ENCODE results near the gene MFAP1.

GRCh38 chr15:43808960-43809678 lies 15.4 kb downstream of the MFAP1 start:
- TF ChIP-seq CTCF (IDR thresholded peaks at IDR 0.05 in 8 of 11, conservative IDR thresholded peaks at IDR 0.05 in 3 of 11) (no peak), POLR2A (IDR thresholded peaks at IDR 0.05) (no peak), POLR2AphosphoS5 (IDR thresholded peaks at IDR 0.05) (peak in 1 of 3 donors; percentile 31)

Measured in spleen (tissue), 7 donors.